LNCaP clone FGC (cell line): Measurements from ENCODE around the gene GADD45A.

ENCODE experiments used
- DNase-seq: peaks from one replicate; pipeline ENCODE4 v3.0.0-alpha.2; 2011; ENCODE audit warnings: low read depth
- H3K4me3 ChIP-seq: 2 replicates; pipeline ENCODE4 v1.5.1; 2011; ENCODE audit warnings: mild to moderate bottlenecking, low read depth, low read length, control low read depth
- TF ChIP-seq, protein P1 (sequence below): IDR thresholded peaks from 2 replicates; pipeline ENCODE4 v1.5.1; 2012; ENCODE audit warnings: mild to moderate bottlenecking; ENCODE audit not compliant: control insufficient read depth, insufficient read depth; ENCODE audit errors: extremely low read depth

The GADD45A gene

GRCh38 chr1:67687649-67688048 is 2.6 kb downstream of the GADD45A start:
- TF ChIP-seq, protein P1, sequence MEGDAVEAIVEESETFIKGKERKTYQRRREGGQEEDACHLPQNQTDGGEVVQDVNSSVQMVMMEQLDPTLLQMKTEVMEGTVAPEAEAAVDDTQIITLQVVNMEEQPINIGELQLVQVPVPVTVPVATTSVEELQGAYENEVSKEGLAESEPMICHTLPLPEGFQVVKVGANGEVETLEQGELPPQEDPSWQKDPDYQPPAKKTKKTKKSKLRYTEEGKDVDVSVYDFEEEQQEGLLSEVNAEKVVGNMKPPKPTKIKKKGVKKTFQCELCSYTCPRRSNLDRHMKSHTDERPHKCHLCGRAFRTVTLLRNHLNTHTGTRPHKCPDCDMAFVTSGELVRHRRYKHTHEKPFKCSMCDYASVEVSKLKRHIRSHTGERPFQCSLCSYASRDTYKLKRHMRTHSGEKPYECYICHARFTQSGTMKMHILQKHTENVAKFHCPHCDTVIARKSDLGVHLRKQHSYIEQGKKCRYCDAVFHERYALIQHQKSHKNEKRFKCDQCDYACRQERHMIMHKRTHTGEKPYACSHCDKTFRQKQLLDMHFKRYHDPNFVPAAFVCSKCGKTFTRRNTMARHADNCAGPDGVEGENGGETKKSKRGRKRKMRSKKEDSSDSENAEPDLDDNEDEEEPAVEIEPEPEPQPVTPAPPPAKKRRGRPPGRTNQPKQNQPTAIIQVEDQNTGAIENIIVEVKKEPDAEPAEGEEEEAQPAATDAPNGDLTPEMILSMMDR: no peak
- no peak for DNase-seq
- H3K4me3 ChIP-seq: no peak overlapping the region

DNA sequence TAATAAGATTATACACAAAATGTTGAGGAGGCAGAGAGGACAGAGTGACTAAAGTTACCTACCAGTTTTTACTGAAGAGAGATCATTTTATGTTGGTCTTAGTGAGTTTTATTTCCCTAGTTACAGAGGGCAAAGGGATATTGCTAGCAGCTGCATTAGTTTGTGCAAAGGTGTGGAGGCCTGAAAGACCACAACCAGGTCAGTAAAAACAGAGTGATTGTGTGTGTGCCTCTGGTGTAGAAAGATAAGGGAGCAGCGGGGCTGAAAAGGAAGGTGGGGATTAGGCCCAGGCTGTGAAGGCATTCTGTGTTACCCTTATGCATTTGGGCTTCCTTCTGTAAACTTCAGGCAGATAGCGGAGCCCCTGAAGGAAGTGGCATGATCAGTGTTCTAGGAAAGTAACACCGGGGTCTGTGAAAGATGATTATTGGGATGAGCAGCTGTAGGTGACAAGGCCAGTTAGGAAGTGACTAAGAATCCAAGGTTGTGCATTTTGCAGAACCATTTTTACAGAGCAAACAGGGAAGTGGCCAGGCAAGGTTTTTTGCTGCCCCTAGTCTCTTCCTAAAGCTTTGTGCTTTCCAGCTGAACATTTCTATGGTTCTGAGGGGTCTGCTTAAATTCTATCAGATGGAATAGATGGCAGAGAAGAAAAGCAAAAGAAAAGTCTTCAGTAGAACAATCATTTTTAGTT is 3.7 kb downstream of the GADD45A start:
- DNase-seq: no peak
- no peak overlapping the region for H3K4me3 ChIP-seq
- TF ChIP-seq, protein P1: no peak

- no peak for DNase-seq
- TF ChIP-seq, protein P1: no peak
- H3K4me3 ChIP-seq: no peak overlapping the region
Observed at GRCh38 chr1:67689267-67690017, 4.4 kb downstream of the GADD45A start.

DNA sequence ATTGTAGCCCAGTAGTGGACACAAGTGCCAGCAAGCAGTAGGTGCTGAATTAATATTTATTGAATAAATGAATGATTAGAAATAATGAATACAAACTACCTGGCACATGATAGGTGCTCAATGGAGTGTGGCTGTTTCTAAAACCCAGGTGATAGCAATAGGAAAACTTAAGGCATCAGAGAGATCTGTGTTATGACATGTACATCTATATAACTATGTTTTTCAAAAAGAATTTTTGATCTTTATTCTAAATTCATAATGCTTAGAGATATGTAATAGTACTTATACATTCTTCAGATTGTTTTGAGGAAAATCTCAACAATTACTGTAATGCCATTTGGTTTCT is 5.0 kb downstream of the GADD45A start:
- no peak overlapping the region for H3K4me3 ChIP-seq
- DNase-seq: no peak
- TF ChIP-seq, protein P1: no peak

DNA sequence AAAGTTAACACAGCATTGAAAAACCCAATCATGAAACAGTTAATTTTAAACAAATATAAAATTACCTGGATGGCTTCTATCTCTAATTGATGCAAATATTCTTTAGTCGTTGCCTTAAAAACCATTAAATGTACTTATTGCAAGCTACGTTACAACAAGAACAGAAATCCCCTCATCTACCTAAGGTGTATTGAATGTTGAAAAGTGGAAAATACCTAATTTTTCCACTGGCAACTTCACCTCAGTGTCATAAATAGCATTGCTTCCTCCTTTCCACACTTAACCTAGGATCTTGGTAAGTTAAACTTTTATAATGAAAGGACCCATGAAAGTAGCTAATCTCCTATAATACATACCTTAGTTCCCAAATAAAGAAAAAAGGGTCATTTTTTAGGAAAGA is 5.4 kb downstream of the GADD45A start:
- no peak for DNase-seq
- TF ChIP-seq, protein P1: no peak
- H3K4me3 ChIP-seq: no peak overlapping the region

- DNase-seq: no peak
- TF ChIP-seq, protein P1: no peak
Observed at GRCh38 chr1:67691712-67692111, 6.7 kb downstream of the GADD45A start.

More at GRCh38 chr1:67691712-67692111, 6.7 kb downstream of the GADD45A start:
- H3K4me3 ChIP-seq: no peak overlapping the region
